GM23248 (cell line): Measurements from ENCODE around the gene POLR2M.

Source experiments
- EZH2 ChIP-seq: fragments of 200-600 bp; sonication (generic); IDR thresholded peaks from 2 replicates; pipeline ENCODE4 v1.6.1; 2018; ENCODE audit warnings: antibody characterized with exemption, mild to moderate bottlenecking; ENCODE audit not compliant: insufficient read depth, poor library complexity, severe bottlenecking
- EZH2phosphoT487 ChIP-seq: fragments of 200-600 bp; sonication (generic); IDR thresholded peaks from 2 replicates; pipeline ENCODE4 v1.6.1; 2018; ENCODE audit warnings: antibody characterized with exemption, moderate library complexity, mild to moderate bottlenecking, low read depth; ENCODE audit not compliant: insufficient read depth

GRCh38 chr15:57731530-57732103 is 25.1 kb downstream of the POLR2M start:
- TF ChIP-seq EZH2phosphoT487: no peak
- no peak for TF ChIP-seq EZH2
